HG03520 (cell line): ENCODE results near the gene OAS3.
"Not testable (repeated sequence)": the region's sequence is repeated elsewhere in the genome, so short reads cannot be mapped to it uniquely, and the experiment has no call there.

ENCODE experiments used
- ATAC-seq: cut with Tn5 transposase; IDR thresholded peaks from one replicate; pipeline ENCODE4 v1.9.1; 2021; ENCODE audit warnings: mild to moderate bottlenecking, moderate library complexity; ENCODE audit not compliant: unreplicated experiment

The OAS3 gene

DNA sequence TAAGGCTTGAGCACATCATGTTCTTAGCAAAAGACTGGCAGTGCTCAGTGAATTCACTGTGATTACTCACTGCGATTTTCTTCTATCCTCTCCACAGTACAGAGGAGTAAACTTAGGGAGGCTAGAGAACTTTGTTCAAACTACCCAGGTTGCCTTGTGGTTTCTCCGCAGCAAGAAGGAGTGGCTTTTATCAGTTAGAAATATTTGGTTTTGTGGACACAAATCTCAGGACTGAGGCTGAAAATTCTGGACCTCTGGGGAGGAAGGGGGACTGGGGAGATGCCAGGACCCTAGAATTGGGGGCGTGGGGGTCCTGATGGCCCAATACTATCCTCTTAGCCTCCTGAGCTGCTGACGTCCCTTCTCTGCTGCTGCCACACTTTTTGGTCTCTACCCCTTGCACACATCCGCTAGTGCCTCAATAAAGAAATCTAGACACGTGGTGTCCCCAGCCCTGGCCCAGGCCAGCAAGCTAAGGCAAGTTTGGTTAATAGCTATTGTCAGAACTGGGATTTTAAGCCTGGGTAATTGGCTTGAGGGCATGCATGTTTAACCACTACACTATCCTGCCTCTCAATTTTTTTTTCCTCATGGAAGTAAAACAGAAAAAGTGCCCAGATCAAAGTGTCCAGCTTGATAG is 40.9 kb downstream of the OAS3 start:
- ATAC-seq = peak; percentile 29

DNA sequence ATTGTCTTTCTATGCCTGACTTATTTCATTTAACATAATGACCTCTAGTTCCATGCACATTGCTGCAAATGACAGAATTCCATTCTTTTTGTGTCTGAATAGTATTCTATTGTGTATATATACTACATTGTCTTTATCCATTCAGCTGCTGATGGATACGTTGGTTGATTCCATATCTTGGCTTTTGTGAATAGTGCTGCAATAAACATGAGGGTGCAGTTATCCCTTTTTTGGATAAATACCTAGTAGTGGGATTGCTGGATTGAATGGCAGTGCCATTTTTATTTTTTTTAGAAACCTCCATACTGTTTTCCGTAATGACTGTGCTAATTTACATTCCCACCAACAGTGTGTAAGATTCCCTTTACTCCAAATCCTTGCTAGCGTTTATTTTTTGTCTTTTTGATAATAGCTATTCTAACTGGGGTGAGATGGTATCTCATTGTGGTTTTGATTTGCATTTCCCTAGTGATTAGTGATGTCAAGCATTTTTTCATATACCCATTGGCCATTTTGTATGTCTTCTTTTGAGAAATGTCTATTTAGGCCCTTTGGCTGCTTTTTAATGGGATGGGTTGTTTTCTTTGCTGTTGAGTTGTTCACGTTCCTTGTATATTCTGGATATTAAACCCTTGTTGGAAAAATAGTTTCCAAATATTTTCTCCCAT is 42.4 kb downstream of the OAS3 start:
- no peak for ATAC-seq

DNA sequence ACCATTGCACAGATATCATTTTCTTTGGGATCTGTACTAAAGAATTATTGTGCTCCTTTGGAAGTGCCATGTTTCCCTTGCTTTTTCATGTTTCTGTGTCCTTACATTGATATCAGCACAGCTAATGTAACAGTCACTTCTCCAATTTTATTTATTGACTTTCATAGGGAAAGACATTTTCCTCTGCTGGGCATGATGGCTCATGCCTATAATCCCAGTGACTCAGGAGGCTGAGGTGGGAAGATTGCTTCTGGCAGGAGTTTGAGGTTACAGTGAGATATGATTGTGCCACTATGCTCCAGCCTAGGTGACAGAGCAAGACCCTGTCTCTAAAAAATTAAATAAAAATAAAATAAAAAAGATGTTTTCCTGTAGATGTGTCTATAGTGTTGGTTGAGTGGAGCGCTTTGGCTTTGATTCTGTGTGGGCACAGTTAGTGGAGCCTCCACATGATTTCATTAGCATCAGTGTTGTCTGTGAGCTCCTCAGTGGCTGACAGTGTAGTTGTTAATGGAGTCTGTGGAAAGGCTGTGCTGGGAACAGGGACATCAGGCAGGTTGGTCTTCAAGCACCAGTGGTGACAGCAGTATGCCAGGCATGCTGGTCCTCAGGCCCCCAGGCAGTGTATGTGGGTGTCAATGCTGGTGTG is 47.5 kb downstream of the OAS3 start:
- no peak for ATAC-seq

DNA sequence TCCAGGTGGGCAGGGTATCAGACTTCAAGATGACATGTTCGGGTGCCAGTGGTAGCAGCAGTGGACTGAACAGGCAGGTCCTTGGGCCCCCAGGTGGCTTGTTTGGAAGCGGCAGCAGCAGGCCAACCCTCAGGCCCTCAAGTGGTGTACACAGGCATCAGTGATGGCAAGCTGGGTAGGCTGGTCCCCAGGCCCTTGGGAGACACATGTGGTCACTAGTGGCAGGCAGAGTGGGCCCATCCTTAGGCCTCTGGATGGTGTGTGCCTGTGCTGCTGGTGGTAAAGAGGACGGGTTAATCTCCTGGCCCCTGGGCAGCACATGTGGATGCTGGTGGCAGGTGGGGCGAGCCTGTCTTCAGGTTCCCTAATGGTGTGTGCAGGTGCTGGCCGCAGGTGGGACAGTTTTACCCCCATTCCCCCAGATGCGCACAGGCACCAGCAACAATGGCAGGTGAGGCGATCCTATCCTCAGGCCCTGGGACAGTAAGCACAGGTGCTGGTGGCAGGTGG is 48.1 kb downstream of the OAS3 start:
- no peak for ATAC-seq

DNA sequence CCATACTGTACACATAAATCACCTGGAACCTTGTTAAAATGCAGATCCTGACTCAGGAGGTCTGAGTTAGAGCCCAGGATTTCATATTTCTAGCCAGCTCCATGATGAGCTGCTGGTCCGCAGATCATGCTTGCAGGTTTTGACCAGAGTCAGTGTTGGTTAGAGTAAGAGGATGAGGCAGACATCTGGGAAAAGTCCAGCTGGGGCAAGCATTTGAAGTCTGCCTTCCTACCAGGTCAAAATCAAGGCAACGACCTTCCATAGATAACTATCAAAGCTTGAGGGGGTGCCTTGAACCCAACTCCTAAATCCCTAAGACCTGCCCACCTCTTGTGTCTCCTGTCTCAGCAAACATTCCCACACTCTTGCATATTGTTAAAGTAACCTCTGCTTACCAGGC is 49.3 kb downstream of the OAS3 start:
- ATAC-seq = no peak

DNA sequence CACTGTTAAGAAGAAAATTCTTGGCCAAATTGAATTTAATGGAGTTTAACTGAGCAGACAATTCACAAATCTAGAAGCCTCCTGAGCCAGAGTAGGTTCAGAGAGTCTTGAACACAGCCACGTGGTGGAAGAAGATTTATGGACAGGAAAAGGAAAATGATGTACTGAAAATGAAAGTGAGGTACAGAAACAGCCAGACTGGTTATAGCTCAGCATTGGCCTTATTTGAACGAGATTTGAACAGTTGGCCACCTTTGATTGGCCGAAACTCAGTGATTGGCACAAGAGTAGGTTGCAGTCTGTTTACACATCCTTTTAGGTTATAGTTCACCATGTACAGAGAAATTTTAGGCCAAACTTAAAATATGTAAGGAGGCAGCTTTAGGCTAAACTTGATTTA is 50.0 kb downstream of the OAS3 start:
- ATAC-seq = no peak

DNA sequence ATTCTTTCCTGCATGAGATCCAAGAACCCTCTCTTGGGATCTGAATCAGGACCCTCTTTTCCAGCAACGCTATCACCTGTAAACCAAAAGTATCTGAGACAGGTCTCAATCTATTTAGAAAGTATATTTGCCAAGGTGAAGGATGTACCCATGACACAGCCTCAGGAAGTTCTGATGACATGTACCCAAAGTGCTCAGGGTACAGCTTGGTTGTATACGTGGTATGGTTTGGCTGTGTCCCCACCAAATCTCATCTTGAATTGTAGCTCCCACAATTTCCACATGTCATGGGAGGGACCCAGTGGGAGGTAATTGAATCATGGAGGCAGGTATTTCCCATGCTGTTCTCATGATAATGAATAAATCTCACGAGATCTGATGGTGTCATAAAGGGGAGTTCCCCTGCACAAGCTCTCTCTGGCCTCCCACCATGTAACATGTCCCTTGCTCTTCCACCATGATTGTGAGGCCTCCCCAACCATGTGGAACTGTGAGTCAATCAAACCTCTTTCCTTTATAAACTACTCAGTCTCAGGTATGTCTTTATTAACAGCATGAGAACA is 50.6 kb downstream of the OAS3 start:
- not testable (repeated sequence) for ATAC-seq

DNA sequence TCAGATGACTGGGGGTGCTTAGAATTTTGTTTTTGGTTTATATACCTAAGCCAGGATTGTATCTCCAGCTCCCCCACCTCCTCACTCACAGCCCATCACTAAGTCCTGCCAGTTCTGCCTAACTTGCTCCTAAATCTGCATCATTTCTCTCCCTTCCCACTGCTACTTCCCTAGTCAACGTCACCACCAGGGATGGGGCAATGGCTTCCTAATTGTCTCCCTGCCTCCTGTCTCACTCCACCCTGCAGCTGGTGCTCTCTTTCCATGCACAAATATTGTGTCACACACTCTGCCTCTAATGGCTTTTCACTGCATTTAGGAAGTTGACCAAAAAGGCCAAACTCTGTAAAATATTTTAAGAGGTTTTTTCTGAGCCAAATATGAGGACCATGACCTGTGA is 51.5 kb downstream of the OAS3 start:
- ATAC-seq = no peak

DNA sequence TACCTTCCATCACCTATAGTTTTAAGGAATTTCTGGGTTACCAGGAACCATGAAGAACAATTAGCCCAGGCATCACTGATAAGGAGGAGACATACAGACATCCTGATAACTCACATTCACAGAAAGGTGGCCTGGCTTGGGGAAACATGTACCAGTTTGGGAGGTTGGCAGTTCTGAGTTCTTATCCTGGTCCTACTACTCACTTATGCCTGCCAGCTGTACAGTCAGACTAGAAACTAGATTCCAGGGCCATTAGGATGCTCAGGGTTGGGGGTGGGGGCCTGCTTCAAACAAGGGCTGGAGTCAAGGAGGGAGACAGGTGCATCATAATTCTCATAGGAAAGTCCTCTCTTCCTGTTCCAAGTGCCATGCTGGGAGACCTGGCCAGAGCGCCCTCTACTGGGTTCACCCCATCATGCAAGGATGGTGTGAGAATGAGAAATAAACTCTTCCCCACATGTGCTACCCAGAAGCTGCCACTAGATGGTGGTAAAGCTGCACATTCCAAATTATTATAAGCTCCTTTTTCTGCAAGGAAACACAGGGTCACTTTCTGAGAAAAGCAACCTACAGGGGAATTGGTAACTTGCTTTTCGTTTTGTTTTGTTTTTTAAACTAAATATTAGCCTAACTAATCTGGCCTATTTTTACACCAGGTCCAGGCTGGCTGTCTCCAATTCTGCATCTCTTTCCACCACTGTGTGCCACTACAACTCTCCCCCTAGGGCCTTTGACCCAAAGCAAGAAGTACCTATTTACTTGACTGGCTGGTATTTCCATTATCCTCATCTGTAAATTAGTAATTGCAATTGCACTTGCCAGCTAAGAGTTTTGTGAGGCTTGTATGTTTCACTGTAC is 54.5 kb downstream of the OAS3 start:
- no peak for ATAC-seq

DNA sequence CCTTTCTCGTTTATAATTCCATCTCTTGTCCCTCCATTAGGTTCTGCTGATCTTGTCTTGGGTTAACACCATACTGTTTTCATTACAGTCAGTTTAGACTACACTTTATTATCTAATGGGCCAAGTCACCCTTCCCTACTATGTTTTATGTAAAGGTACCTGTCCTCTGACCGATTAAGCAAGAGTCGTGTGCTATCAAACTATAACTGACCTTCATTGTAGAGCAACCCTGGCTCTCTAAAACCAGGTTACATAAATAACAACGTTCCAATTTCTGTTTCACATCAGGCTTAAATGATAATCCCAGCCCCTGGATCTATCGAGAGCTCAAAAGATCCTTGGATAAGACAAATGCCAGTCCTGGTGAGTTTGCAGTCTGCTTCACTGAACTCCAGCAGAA is 56.7 kb downstream of the OAS3 start:
- ATAC-seq = no peak

DNA sequence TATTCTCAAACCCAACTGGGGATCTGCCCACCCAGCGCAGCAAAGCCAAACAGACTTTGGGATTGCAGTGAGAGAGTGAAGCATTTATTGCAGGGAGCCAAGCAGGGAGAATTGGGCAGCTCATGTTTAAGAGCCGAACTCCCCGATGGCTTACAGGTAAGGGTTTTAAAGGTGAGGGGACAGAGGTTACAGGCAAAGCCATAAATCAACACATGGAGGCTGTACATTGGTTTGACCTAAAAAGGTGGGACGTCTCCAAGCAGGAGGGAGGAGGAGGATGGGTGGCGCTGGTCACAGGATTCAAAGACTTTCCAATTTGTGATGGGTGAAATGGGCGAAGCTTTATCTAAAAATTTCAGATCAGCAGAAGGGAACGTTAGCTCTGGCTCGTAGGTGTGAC is 58.2 kb downstream of the OAS3 start:
- ATAC-seq = no peak

DNA sequence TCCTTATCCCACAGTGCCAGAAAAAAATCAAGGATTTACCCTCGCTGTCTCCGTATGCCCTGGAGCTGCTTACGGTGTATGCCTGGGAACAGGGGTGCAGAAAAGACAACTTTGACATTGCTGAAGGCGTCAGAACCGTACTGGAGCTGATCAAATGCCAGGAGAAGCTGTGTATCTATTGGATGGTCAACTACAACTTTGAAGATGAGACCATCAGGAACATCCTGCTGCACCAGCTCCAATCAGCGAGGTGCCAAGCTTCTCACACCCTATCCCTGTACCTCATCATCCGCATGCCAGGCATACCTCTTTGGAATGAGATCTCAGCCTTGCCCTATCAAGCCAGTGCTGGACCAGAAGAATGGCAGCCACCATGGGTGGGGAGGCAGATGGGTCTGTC is 59.2 kb downstream of the OAS3 start:
- no peak for ATAC-seq

DNA sequence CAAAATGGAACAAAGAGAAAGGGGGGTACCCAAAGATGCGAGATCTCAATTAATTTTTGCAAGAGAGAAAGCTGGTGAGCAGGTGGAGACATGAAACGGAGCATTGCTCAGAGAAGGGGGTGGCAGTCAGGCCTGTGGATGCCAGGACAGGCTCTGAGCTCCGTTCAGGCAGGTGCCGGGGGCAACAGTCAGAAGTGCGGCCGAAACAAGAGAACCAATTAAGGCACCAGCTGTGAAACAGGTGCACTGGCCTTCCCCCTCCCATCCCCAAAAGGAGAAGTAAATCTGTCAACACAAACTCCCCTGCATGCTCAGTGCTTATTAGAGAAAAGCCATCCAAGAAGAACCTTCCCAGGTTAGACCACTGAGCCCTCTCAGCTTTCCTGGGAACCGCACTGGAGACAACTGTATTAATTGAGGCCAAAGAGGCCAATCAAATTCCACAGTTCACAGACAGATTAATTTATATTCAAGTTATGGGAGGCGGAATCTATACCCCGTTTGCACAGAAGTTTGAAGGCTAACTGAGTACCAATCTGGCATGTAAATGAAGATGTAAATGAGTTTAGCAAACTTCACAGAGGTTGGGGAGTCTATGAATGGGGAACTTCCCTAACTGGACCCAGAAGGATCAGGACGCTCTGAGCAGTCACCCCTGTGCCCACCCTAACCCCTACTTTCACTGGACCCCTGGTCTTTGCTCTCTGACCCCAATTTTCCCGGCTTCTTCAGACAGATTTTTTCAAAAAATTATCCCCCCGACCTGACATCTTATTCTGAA is 60.9 kb downstream of the OAS3 start:
- peak; percentile 65 for ATAC-seq

DNA sequence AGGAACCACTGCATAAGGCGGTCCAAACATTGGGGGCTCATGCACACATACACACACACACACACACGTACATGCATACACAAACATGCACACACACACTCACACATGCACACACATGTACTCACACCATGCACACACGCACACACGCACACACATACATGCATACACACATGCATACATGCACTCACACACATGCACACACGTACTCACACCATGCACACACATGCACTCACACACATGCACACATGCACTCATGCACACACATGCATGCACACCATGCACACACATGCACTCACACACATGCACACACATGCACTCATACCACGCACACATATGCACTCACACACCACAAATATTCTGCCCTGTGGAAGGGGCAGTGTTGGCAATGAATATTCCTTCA is 62.2 kb downstream of the OAS3 start:
- no peak for ATAC-seq

DNA sequence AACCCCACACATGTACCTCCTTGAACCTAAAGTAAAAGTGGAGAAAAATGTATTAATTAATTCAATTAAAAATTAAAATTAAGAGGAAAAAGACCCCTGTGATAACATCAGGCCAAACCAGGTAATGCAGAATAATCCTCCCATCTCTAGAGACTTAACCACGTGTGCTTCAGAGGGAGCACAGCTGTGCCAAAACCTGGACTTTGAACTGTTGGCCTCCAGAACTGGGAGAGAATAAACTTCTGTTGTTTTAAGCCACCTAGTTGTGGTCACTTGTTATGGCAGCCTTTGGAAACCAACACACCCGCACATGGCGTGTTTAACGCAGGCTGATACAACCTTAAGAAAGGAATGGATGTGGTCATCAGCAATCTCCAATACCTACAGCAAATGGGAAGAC is 63.9 kb downstream of the OAS3 start:
- no peak for ATAC-seq

DNA sequence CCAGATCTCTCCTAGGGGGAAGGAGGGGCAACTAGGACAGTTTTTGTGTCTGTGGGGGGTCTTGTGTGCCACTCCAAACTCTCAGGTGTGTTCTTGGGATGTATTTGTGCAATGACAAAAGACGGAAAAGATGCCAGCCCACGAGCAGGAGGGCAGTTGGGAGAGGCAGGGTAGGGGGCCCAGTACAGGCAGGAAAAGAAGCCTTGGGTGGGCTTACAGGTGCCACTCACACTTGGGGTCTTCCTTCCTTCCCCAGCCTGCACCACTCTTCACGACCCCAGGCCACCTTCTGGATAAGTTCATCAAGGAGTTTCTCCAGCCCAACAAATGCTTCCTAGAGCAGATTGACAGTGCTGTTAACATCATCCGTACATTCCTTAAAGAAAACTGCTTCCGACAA is 64.4 kb downstream of the OAS3 start:
- ATAC-seq = no peak

DNA sequence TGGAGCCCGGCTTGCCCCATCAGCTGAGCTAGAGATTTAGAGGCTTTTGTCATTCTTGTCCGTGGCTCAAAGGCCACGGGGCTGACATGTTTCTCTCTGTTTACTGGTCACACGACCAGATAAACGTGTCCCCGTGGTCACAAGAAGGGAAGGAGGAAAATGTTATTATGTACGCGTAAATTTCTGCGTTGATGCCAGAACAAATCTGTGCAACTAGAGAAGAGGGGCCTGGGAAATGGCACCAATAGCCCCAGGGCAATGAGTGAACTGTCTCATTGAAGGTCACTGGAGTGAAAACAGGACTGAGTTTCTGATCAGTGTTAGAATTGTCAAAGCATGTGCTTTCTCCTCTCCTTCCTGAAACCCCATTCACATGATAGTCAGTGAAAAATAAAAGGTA is 65.4 kb downstream of the OAS3 start:
- ATAC-seq = no peak

DNA sequence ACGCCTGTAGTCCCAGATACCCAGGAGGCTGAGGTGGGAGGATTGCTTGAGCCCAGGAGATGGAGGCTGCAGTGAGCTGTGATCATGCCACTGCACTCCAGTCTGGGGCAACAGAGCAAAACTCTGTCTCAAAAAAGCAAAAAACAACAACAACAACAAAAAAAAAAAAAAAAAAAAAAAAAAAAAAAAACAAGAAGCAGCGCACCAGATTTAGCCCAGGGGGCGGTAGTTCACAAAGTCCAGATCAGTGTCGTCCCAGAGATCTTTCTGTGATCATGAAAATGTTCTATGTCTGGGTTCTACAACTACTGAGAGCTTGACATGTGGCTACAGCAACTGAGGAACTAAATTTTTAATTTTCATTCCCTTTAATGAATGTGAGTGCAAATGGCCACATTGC is 67.5 kb downstream of the OAS3 start:
- no peak for ATAC-seq

DNA sequence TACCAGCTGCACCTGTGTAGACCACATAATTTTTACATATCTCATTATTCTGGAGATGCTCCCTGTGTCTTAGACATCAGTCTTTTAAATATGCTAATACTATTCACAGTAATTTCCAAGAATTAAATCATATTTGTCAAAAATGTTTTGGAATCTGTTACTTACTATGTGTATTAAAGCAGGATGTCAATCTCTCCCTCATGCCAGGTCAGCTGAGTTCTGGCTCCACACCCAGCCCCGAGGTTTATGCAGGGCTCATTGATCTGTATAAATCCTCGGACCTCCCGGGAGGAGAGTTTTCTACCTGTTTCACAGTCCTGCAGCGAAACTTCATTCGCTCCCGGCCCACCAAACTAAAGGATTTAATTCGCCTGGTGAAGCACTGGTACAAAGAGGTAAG is 67.9 kb downstream of the OAS3 start:
- ATAC-seq = no peak

DNA sequence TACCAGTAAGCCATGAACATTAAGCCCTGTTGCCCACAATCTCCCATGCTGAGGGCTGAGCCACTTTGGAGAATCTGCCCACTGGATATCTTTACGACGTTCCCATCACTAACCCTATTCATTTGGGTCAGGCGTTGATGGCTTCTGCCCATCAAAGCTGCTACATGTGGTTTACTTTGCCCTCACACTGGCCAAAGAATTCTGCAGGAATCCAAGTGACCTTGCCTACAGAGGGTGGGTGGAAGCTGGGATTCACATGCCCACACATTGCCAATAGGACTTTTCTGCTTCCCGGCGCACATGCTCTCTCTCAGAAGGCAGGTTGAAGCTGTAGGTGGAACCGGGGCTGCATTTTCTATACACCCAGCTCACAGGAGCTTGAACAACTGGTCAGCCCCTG is 68.4 kb downstream of the OAS3 start:
- no peak for ATAC-seq
